Measurements from ENCODE around the gene CYP2S1.

DNA sequence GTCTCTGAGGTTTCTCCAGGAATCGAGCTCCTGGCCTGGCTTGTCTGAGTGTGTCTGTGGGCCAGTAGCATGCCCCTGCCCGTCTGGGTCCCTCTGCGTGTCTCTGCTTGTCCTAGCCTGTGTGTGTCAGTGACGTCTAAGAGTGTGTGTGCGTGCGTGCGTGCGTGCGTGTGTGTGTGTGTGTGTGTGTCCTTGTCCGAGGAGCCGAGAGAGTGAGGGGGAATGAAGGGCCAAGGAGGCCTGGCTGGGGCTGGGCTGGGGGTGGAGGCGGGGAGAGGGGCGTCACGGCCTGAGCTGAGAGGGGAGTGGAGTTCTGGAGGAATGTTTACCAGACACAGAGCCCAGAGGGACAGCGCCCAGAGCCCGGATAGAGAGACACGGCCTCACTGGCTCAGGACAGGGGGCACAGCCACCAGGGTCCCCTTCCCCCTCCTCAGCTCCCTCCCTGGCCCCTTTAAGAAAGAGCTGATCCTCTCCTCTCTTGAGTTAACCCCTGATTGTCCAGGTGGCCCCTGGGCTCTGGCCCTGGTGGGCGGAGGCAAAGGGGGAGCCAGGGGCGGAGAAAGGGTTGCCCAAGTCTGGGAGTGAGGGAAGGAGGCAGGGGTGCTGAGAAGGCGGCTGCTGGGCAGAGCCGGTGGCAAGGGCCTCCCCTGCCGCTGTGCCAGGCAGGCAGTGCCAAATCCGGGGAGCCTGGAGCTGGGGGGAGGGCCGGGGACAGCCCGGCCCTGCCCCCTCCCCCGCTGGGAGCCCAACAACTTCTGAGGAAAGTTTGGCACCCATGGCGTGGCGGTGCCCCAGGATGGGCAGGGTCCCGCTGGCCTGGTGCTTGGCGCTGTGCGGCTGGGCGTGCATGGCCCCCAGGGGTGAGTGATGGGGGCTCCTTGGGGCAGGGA is 25.8 kb downstream of the CYP2S1 start, which contains the start of gene AXL:
- TF ChIP-seq EZH2 (IDR thresholded peaks at IDR 0.05; ENCODE audit: insufficient read depth, poor library complexity, severe bottlenecking) (no peak), EZH2phosphoT487 (IDR thresholded peaks at IDR 0.05; ENCODE audit: insufficient read depth, low read depth) (no peak)

Measured in GM23248 (cell line).